ENCODE results near the gene FNIP1. TPM values are rescaled to one million over a fixed set of nuclear protein-coding genes. Genes with fewer than 3 reads are reported as not detected.

Gene FNIP1
- total and polyA plus RNA-seq, 10 donors = 3.6 to 53.4 (median 38.7) TPM

GRCh38 chr5:131611064-131611381 lies 185.8 kb downstream of the FNIP1 start:
- peaks cover 3 to 56% (median 21%) of the 10 kb centered on the region in 6 donors for H3K4me1 ChIP-seq
- 93 to 98% (median 95%) methylated on average over 2 of the region's 2 CpGs for WGBS, 5 donors
- no peaks in the 10 kb centered on the region for H3K9me3 ChIP-seq
- no peak overlapping the region for H3K27ac ChIP-seq
- no peaks in the 10 kb centered on the region for H3K36me3 ChIP-seq
- no peak for TF ChIP-seq POLR2A (IDR thresholded peaks at IDR 0.05)
- no peak for TF ChIP-seq POLR2AphosphoS5 (IDR thresholded peaks at IDR 0.05)
- TF ChIP-seq, protein P1, sequence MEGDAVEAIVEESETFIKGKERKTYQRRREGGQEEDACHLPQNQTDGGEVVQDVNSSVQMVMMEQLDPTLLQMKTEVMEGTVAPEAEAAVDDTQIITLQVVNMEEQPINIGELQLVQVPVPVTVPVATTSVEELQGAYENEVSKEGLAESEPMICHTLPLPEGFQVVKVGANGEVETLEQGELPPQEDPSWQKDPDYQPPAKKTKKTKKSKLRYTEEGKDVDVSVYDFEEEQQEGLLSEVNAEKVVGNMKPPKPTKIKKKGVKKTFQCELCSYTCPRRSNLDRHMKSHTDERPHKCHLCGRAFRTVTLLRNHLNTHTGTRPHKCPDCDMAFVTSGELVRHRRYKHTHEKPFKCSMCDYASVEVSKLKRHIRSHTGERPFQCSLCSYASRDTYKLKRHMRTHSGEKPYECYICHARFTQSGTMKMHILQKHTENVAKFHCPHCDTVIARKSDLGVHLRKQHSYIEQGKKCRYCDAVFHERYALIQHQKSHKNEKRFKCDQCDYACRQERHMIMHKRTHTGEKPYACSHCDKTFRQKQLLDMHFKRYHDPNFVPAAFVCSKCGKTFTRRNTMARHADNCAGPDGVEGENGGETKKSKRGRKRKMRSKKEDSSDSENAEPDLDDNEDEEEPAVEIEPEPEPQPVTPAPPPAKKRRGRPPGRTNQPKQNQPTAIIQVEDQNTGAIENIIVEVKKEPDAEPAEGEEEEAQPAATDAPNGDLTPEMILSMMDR (IDR thresholded peaks at IDR 0.05 in 8 of 11, conservative IDR thresholded peaks at IDR 0.05 in 3 of 11) = no peak
- no peak overlapping the region for H3K4me3 ChIP-seq
- intact Hi-C loops (cut with DNase I; ENCODE audit: low total_unique reads) = no loop called here
- no peaks in the 10 kb centered on the region for H3K27me3 ChIP-seq (replicated peaks in 1 of 7)
- DNase-seq = no peak

DNA sequence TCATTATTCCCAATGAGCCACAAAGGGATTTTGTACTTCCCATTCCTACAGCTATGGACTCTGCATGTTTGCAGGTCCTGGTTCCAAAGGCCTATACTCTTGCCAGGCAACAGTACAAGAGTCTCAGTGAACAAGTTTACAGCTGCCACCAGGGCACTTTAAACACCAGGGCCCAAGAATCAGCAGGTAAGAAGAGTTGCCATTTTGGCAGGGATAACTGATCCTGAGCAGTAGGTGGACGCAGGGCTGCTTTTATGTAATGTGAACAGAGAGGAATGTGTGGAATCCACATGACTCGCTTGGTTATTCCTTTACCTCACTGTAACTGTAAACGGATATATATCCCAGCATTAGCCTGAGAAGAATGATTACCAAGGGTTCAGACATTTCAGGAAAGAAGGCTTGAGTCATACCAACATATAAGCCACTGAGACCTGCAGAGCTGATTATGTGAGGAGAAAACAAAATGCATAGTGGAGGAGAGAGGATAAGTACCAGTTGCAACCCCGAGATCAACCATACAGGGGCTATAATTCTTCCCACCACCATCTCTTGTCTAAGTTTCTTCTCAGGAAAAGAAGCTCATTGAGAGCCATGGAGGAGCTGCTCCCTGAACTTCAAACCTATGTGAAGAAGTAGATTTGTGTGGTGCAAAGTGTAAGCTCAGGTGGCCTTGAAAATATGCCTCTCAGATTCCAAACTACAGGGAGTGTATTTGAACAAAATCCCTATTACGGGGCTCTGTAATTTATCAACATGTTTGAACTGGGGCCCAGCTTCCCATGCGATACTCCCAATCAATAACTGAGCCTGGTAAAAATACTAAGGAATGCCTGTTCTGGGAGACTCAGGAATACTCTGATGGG lies 186.4 kb downstream of the FNIP1 start:
- intact Hi-C loops (cut with DNase I; ENCODE audit: low total_unique reads) = no loop called here
- WGBS, 5 donors = 92 to 97% (median 94%) methylated on average over 6 of the region's 6 CpGs
- H3K27ac ChIP-seq = no peak overlapping the region

GRCh38 chr5:131609774-131610173 lies 187.0 kb downstream of the FNIP1 start:
- TF ChIP-seq, protein P1 (IDR thresholded peaks at IDR 0.05 in 8 of 11, conservative IDR thresholded peaks at IDR 0.05 in 3 of 11) = no peak
- TF ChIP-seq POLR2A (IDR thresholded peaks at IDR 0.05) (no peak), POLR2AphosphoS5 (IDR thresholded peaks at IDR 0.05) (no peak)
- Histone ChIP-seq H3K27me3 (replicated peaks in 1 of 7) (no peaks in the 10 kb centered on the region), H3K4me3 (no peak overlapping the region), H3K27ac (no peak overlapping the region), H3K4me1 (peaks cover 0 to 52% (median 17%) of the 10 kb centered on the region in 6 donors), H3K9me3 (no peaks in the 10 kb centered on the region), H3K36me3 (no peaks in the 10 kb centered on the region)
- intact Hi-C loops (cut with DNase I; ENCODE audit: low total_unique reads) = no loop called here
- DNase-seq = no peak
- 92 to 100% (median 95%) methylated on average over 1 of the region's 1 CpG for WGBS, 5 donors

More for the DNA sequence above, 186.4 kb downstream of the FNIP1 start:
- H3K36me3 ChIP-seq = no peaks in the 10 kb centered on the region
- H3K4me1 ChIP-seq = peaks cover 0 to 52% (median 16%) of the 10 kb centered on the region in 6 donors
- no peak overlapping the region for H3K4me3 ChIP-seq
- no peaks in the 10 kb centered on the region for H3K9me3 ChIP-seq
- TF ChIP-seq, protein P1 (IDR thresholded peaks at IDR 0.05 in 8 of 11, conservative IDR thresholded peaks at IDR 0.05 in 3 of 11) = no peak
- no peak for TF ChIP-seq POLR2A (IDR thresholded peaks at IDR 0.05)
- no peak for TF ChIP-seq POLR2AphosphoS5 (IDR thresholded peaks at IDR 0.05)
- no peak for DNase-seq
- no peaks in the 10 kb centered on the region for H3K27me3 ChIP-seq (replicated peaks in 1 of 7)

- 60 to 71% (median 66%) methylated on average over 5 of the region's 5 CpGs for WGBS, 5 donors
- Histone ChIP-seq H3K27ac (no peak overlapping the region), H3K27me3 (replicated peaks in 1 of 7) (no peaks in the 10 kb centered on the region), H3K4me1 (peaks cover 0 to 52% (median 17%) of the 10 kb centered on the region in 6 donors), H3K4me3 (no peak overlapping the region), H3K9me3 (no peaks in the 10 kb centered on the region), H3K36me3 (peaks cover 0 to 3% (median 0%) of the 10 kb centered on the region in 6 donors)
- TF ChIP-seq, protein P1 (IDR thresholded peaks at IDR 0.05 in 8 of 11, conservative IDR thresholded peaks at IDR 0.05 in 3 of 11) = no peak
- TF ChIP-seq POLR2AphosphoS5 (IDR thresholded peaks at IDR 0.05) (no peak), POLR2A (IDR thresholded peaks at IDR 0.05) (no peak)
- DNase-seq = no peak
- intact Hi-C loops (cut with DNase I; ENCODE audit: low total_unique reads) = no loop called here
Observed at GRCh38 chr5:131608597-131608996, 188.2 kb downstream of the FNIP1 start.

All from spleen (tissue), 11 donors.